RPMI8226 (cell line): ENCODE measurements around the gene SPAG8.

ENCODE experiments used
- DNase-seq: peaks from one replicate; pipeline ENCODE4 v3.0.0-alpha.2; 2015

SPAG8 gene

DNA sequence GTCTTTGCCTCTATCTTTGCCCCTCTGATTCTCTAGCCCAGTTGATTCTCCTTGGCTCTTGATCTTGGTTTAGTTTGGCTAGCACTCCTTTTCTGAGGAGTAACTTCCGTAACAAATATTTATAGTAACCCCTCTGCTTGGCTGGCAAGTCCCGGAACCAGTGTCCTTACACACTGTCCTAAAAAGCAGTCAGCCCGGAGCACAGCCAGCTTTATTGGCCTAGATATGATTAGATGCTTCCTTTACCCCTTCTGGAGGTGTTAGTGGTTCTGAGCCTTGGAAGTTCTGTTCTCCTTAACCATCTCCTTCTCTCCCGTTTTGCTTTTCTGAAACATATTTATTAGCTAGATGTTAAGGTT, 41.0 kb downstream of the SPAG8 start:
- no peak for DNase-seq

DNA sequence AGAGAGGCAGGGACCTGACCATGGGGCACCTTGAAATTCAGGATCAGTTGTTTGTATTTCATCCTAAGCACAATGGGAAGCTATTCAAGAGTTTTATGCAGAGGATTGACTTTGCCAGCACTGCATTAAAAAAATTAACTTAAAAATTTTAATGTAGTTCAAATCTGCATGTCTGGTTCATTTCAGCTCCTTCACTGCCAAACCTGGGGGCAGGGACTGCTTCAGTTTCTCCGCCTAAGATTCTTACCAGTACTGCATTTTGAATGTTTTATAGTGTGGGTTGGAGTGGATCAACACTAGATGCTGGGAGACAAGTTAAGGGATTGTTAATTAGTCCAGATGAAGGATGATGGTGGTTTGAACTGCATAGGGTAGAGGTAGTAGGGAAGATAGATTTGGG, 42.3 kb downstream of the SPAG8 start:
- DNase-seq = no peak

DNA sequence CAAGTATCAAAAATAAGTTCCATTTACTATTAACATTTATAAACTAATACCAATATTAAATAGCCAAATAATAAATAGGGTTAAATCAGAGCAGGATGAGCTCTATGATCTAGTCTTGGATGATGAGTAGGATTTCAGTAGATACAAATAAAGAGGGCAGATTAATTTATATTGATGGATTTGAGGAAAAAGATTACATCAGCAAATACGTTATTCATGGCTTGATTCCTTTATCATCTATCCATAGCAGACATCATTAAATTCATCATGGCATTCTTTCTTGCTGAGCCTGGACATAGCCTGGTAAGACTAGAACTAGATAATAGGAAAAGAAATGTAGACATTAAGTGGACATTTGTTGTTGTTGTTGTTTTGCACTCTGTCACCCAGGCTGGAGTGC, 44.6 kb downstream of the SPAG8 start:
- DNase-seq = no peak

DNA sequence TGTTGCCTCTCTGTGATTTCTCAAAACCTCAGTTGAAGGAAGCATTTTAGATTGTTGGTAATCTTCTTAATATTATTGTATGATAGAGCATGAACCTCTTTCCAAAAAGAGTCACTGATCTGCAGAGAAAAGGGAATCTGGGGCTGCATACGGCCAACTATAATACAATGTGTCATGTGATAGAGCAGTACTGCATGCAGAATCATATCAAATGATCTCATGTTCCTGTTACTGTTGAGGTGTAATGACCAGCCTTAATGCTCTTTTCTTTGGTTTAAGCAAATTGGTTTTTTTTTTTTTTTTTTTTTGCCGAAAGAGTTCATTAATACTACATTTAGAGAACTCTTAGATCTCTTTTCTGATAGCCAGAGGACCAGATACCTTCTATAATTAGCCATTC, 45.1 kb downstream of the SPAG8 start:
- no peak for DNase-seq

DNA sequence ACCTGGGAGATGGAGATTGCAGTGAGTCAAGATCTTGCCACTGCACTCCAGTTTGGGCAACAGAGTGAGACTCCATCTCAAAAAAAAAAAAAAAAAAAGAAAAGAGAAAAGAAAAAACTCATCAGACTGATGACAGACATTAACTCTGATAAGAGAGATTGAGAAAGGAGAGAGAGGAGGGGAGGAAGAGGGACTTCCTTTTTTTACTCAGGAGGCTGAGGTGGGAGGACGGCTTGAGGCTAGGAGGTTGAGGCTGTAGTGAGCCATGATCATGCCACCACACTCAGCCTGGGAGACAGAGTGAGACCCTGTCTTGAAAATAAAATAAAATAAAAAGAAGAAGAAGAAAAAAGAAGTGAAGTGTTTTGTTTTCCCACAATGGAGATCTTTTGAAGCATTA, 48.3 kb downstream of the SPAG8 start:
- no peak for DNase-seq

DNA sequence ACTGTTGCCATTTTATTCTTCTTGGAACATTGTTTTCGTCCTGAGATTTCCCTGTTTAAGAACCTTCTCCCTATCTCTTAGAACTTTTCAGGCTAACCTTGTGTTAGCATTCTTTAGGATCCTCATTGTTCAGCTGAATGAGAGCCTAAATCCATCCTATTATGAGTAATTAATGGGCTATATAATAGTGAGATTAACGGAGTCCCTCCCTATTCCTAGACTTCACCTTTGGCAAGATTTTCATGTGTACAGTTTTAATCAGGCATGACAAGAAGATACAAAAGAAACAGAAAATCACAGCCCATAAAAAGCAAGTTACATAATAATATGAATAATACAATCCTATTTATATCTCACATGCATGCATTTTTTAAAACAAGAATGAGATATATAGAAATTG, 48.9 kb downstream of the SPAG8 start:
- DNase-seq = no peak

DNA sequence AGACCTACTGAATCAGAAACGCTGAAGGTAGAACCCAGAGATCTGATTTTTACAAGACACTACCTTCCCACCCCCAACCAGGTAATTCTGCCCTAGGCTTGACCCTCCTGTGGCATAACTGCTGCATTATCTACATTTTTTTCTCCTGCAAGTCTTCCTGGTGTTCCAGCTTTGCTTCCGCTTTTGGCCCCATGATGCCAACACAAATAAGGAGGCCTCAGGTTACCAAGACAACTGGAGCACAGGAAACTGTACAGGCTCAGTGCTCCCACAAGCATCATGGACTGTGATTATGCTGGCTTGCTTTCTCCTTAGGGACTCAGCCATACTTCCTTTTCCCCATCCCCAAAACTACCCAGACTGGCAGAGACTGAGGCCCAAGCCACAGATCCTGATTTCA, 51.4 kb downstream of the SPAG8 start:
- no peak for DNase-seq

DNA sequence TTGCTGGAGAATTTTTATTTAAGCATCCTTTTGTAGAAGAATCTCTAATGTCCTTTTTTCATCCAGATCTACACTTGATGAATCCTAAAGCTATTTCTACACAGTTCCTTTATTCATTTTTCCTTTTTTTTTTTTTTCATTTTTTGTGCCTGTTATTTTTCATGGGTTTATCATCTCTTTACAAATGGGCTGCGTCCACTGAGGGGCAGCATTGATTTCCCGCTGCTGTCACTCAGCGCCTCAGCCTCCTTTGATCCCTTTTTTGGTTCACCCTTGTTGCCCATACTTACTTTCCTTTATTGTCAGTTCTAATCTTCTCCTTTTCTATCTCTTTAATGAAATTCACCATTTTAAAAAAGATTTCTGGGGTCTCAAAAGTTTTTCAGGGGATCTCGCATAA, 52.3 kb downstream of the SPAG8 start:
- no peak for DNase-seq
